ENCODE data around the gene GPC6. TPM values are rescaled to one million over a fixed set of nuclear protein-coding genes. Genes with fewer than 3 reads are reported as not detected.

Gene GPC6
- polyA plus RNA-seq, 1 of the 3 experiments (the other 2 are of a cell fraction) = 6.7 TPM

DNA sequence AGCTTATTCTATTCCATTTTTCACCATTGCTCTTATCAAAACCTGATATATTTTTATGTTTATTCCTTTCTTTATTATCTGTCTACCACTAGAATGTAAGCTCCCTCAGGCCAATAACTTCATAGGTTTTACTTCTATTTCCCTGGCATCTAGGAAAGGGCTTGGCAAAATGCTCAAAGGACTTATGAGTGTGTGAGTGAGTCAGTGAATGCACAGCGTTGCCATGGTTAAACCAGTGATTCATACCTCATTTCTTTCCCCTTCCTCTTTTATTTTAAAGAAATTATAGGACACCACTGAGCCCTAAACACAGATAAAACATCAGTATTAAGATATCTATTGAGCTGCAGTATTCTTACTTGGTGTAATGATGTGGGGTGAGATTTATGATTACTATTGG is 162.1 kb downstream of the GPC6 start:
- Histone ChIP-seq H4K20me1 (ENCODE audit: insufficient read depth) (no peaks in the 10 kb centered on the region), H3K79me2 (ENCODE audit: insufficient read depth) (no peaks in the 10 kb centered on the region), H3K4me3 (ENCODE audit: low read depth in 2 of 2, low read length in 1 of 2) (no peak overlapping the region), H3K4me2 (no peak overlapping the region), H3K4me1 (ENCODE audit: control insufficient read depth in 1 of 2, insufficient read depth in 2 of 2, low read depth in 1 of 2, low read length in 1 of 2) (no peaks in the 10 kb centered on the region), H3K27me3 (ENCODE audit: insufficient read depth) (no peaks in the 10 kb centered on the region), H3K9me2 (no peaks in the 10 kb centered on the region; the same call in 1 of the 2 replicates), H3F3A (replicated peaks; ENCODE audit: insufficient read depth) (no peaks in the 10 kb centered on the region), H3K9me3 (no peaks in the 10 kb centered on the region), H2AFZ (ENCODE audit: low read depth) (no peak overlapping the region), H3K36me3 (replicated peaks in 1 of 2; ENCODE audit: control insufficient read depth in 1 of 2, insufficient read depth in 2 of 2, low read length in 1 of 2) (no peaks in the 10 kb centered on the region), H3K9ac (no peak overlapping the region), H3K27ac (ENCODE audit: low read depth in 2 of 2, low read length in 1 of 2) (no peak overlapping the region)
- 52% methylated on average over 1 of the region's 1 CpG for WGBS (ENCODE audit: low lambda C conversion rate)
- TF ChIP-seq YY1 (IDR thresholded peaks at IDR 0.05; ENCODE audit: low read depth) (no peak), FOSL2 (IDR thresholded peaks at IDR 0.05; ENCODE audit: borderline replicate concordance, low read depth) (peak; percentile 26; the same call in 1 of the 2 replicates), MXI1 (IDR thresholded peaks at IDR 0.05; ENCODE audit: low read depth, low read length) (no peak), FOXJ3 (CRISPR knock-in tag; IDR thresholded peaks at IDR 0.05) (no peak)
- TF ChIP-seq, protein P1, sequence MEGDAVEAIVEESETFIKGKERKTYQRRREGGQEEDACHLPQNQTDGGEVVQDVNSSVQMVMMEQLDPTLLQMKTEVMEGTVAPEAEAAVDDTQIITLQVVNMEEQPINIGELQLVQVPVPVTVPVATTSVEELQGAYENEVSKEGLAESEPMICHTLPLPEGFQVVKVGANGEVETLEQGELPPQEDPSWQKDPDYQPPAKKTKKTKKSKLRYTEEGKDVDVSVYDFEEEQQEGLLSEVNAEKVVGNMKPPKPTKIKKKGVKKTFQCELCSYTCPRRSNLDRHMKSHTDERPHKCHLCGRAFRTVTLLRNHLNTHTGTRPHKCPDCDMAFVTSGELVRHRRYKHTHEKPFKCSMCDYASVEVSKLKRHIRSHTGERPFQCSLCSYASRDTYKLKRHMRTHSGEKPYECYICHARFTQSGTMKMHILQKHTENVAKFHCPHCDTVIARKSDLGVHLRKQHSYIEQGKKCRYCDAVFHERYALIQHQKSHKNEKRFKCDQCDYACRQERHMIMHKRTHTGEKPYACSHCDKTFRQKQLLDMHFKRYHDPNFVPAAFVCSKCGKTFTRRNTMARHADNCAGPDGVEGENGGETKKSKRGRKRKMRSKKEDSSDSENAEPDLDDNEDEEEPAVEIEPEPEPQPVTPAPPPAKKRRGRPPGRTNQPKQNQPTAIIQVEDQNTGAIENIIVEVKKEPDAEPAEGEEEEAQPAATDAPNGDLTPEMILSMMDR (IDR thresholded peaks at IDR 0.05) = no peak
- TF ChIP-seq, protein P2, sequence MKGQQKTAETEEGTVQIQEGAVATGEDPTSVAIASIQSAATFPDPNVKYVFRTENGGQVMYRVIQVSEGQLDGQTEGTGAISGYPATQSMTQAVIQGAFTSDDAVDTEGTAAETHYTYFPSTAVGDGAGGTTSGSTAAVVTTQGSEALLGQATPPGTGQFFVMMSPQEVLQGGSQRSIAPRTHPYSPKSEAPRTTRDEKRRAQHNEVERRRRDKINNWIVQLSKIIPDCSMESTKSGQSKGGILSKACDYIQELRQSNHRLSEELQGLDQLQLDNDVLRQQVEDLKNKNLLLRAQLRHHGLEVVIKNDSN (IDR thresholded peaks at IDR 0.05; ENCODE audit: borderline replicate concordance, low read depth) = no peak
- no peak for DNase-seq
- ChIA-PET CTCF (interaction anchor here (0.8 kb wide), 1 partner anchor 18 kb away, joined by 3 read pairs; no protein-coding TSS in a partner anchor), POLR2A (no interaction called here)

DNA sequence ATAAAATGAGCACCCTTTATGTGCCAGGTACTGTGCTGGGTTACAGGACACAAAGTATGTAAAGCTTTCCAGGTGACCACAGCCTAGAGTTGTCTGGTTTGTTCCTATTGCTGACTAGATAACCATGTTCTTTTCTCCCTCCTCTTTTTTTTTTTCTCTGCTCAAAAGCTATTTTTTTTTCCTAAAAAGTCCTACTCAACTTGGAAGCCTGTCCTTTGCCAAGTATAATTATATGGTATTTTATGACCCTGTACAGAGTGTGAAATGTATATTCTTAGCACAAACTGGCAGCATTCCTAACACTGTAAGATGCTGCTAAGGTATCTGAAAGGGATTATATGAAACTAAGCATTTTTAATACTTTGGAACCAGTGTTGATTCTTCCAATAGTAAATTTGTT is 171.0 kb downstream of the GPC6 start:
- no peak for DNase-seq
- H3K27me3 ChIP-seq (ENCODE audit: insufficient read depth) = no peaks in the 10 kb centered on the region
- POLR2A ChIA-PET = no interaction called here
- H3K27ac ChIP-seq (ENCODE audit: low read depth in 2 of 2, low read length in 1 of 2) = no peak overlapping the region
- no peaks in the 10 kb centered on the region for H4K20me1 ChIP-seq (ENCODE audit: insufficient read depth)
- no peaks in the 10 kb centered on the region for H3K9me2 ChIP-seq
- no peaks in the 10 kb centered on the region for H3K36me3 ChIP-seq (replicated peaks in 1 of 2; ENCODE audit: control insufficient read depth in 1 of 2, insufficient read depth in 2 of 2, low read length in 1 of 2)
- H2AFZ ChIP-seq (ENCODE audit: low read depth) = no peak overlapping the region
- H3F3A ChIP-seq (replicated peaks; ENCODE audit: insufficient read depth) = peaks cover 3% of the 10 kb centered on the region
- no peak overlapping the region for H3K9ac ChIP-seq
- peaks cover 6 to 8% of the 10 kb centered on the region in 2 experiments; a peak in 3 of 4 replicates for H3K4me1 ChIP-seq (ENCODE audit: control insufficient read depth in 1 of 2, insufficient read depth in 2 of 2, low read depth in 1 of 2, low read length in 1 of 2)
- H3K9me3 ChIP-seq = no peaks in the 10 kb centered on the region
- H3K79me2 ChIP-seq (ENCODE audit: insufficient read depth) = no peaks in the 10 kb centered on the region
- no peak overlapping the region for H3K4me3 ChIP-seq (ENCODE audit: low read depth in 2 of 2, low read length in 1 of 2)
- CTCF ChIA-PET = no interaction called here
- TF ChIP-seq EZH2phosphoT487 (IDR thresholded peaks at IDR 0.05; ENCODE audit: borderline replicate concordance, low read depth) (no peak), RFX5 (IDR thresholded peaks at IDR 0.05; ENCODE audit: low read length) (no peak), RAD21 (IDR thresholded peaks at IDR 0.05; ENCODE audit: low read length) (no peak), FOSL2 (IDR thresholded peaks at IDR 0.05; ENCODE audit: borderline replicate concordance, low read depth) (no peak), NFIC (IDR thresholded peaks at IDR 0.05; ENCODE audit: borderline replicate concordance) (no peak), JUND (IDR thresholded peaks at IDR 0.05) (no peak), GABPA (IDR thresholded peaks at IDR 0.05; ENCODE audit: low read depth) (no peak), RCOR1 (IDR thresholded peaks at IDR 0.05; ENCODE audit: low read length) (no peak), SMC3 (IDR thresholded peaks at IDR 0.05; ENCODE audit: low read depth, low read length) (no peak), TEAD4 (IDR thresholded peaks at IDR 0.05; ENCODE audit: borderline replicate concordance, insufficient read depth) (no peak), EP300 (IDR thresholded peaks at IDR 0.05; ENCODE audit: borderline replicate concordance in 1 of 2, low read depth in 1 of 2, low read length in 1 of 2) (no peak), TAF1 (IDR thresholded peaks at IDR 0.05; ENCODE audit: borderline replicate concordance, low read depth, low read length) (no peak), MXI1 (IDR thresholded peaks at IDR 0.05; ENCODE audit: low read depth, low read length) (no peak)
- TF ChIP-seq, protein P3, sequence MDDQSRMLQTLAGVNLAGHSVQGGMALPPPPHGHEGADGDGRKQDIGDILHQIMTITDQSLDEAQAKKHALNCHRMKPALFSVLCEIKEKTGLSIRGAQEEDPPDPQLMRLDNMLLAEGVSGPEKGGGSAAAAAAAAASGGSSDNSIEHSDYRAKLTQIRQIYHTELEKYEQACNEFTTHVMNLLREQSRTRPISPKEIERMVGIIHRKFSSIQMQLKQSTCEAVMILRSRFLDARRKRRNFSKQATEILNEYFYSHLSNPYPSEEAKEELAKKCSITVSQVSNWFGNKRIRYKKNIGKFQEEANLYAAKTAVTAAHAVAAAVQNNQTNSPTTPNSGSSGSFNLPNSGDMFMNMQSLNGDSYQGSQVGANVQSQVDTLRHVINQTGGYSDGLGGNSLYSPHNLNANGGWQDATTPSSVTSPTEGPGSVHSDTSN (IDR thresholded peaks at IDR 0.05) = no peak
- TF ChIP-seq, protein P2 (IDR thresholded peaks at IDR 0.05; ENCODE audit: borderline replicate concordance, low read depth) = no peak
- TF ChIP-seq, protein P1 (IDR thresholded peaks at IDR 0.05) = no peak
- H3K4me2 ChIP-seq = no peak overlapping the region
